Measurements from ENCODE around the gene STAT5A.

DNA sequence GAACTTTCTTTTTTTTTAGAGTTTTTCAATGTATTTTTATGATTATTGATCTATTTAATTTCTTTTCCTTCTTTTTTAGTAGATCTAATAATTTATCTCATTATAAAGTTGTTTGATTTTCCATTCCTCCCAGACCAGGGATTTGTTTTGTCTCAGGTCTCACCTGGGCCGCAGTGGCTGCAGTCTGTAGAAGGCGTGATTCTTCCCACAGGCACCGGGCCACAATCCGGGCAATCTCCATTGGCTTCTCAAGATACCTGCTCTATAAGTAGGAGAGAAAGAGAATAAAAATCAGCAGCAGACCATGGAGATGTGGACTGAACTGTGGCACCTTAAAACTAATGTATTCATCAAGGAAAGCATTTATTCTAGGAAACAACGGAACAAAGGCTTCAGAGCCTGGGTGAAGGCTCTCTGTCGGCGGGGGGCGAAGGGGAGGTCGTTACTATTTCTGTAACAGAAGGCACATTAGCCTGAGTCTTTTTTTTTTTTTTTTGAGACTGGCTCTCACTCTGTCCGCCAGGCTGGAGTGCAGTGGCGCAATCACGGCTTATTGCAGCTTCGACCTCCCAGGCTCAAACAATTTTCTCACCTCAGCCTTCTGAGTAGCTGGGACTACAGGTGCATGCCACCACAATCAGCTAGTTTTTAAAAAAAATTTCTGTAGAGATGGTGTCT lies 57.2 kb downstream of the STAT5A start:
- TF ChIP-seq, protein P1, sequence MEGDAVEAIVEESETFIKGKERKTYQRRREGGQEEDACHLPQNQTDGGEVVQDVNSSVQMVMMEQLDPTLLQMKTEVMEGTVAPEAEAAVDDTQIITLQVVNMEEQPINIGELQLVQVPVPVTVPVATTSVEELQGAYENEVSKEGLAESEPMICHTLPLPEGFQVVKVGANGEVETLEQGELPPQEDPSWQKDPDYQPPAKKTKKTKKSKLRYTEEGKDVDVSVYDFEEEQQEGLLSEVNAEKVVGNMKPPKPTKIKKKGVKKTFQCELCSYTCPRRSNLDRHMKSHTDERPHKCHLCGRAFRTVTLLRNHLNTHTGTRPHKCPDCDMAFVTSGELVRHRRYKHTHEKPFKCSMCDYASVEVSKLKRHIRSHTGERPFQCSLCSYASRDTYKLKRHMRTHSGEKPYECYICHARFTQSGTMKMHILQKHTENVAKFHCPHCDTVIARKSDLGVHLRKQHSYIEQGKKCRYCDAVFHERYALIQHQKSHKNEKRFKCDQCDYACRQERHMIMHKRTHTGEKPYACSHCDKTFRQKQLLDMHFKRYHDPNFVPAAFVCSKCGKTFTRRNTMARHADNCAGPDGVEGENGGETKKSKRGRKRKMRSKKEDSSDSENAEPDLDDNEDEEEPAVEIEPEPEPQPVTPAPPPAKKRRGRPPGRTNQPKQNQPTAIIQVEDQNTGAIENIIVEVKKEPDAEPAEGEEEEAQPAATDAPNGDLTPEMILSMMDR (IDR thresholded peaks at IDR 0.05) = no peak
- no peak for TF ChIP-seq POLR2A (IDR thresholded peaks at IDR 0.05)

Measured in uterus (tissue), 2 donors.